ENCODE measurements around the gene LBP.

DNA sequence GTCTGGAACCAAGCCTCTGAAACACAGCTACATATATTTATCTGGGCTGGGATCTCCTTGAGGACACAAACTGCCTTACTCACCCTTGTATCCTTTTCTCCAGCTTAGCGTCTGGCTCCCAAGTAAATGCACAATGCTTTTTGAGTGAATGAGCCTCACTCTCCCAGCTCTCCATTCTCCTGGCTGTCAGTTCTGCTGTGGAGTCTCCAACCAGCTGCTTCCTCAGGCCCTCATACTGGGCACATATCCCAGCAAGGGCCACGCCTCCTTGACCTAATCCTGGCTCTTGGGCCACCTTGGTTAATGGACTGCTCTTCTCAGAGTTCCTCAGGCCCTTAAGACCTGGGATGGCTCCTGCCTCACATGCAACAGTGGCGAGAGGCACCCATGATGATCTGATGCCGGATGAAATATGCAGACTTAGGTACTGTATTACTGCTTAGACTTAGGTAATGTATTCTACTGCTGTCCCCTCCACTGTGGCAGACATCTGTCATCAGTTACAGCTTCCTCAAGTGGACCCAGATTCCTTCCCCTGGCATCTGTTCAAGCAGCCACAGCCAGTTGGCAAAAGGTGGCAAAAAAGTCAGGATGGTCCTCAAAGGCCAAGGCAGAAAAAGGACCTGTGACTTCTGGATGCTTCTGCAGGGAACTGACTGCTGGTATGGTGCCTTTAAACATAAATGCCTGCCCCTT is 72.4 kb downstream of the LBP start:
- no peak for TF ChIP-seq ZNF672 (CRISPR knock-in tag; IDR thresholded peaks at IDR 0.05)
- TF ChIP-seq SUZ12 (IDR thresholded peaks at IDR 0.05; ENCODE audit: low read depth, low read length) = no peak
- TF ChIP-seq HDAC6 (IDR thresholded peaks at IDR 0.05; ENCODE audit: low read depth, low read length) = no peak
- TF ChIP-seq NR2C2 (CRISPR knock-in tag; IDR thresholded peaks at IDR 0.05; ENCODE audit: borderline replicate concordance) = no peak
- TF ChIP-seq, protein P1, sequence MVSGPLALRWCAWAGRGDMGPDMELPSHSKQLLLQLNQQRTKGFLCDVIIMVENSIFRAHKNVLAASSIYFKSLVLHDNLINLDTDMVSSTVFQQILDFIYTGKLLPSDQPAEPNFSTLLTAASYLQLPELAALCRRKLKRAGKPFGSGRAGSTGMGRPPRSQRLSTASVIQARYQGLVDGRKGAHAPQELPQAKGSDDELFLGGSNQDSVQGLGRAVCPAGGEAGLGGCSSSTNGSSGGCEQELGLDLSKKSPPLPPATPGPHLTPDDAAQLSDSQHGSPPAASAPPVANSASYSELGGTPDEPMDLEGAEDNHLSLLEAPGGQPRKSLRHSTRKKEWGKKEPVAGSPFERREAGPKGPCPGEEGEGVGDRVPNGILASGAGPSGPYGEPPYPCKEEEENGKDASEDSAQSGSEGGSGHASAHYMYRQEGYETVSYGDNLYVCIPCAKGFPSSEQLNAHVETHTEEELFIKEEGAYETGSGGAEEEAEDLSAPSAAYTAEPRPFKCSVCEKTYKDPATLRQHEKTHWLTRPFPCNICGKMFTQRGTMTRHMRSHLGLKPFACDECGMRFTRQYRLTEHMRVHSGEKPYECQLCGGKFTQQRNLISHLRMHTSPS (CRISPR knock-in tag; IDR thresholded peaks at IDR 0.05; ENCODE audit: low read depth) = no peak
